Measurements from ENCODE around the gene MAG.
A peak's percentile ranks its signal among the peaks of the same experiment; 100 is the strongest.

MAG gene

DNA sequence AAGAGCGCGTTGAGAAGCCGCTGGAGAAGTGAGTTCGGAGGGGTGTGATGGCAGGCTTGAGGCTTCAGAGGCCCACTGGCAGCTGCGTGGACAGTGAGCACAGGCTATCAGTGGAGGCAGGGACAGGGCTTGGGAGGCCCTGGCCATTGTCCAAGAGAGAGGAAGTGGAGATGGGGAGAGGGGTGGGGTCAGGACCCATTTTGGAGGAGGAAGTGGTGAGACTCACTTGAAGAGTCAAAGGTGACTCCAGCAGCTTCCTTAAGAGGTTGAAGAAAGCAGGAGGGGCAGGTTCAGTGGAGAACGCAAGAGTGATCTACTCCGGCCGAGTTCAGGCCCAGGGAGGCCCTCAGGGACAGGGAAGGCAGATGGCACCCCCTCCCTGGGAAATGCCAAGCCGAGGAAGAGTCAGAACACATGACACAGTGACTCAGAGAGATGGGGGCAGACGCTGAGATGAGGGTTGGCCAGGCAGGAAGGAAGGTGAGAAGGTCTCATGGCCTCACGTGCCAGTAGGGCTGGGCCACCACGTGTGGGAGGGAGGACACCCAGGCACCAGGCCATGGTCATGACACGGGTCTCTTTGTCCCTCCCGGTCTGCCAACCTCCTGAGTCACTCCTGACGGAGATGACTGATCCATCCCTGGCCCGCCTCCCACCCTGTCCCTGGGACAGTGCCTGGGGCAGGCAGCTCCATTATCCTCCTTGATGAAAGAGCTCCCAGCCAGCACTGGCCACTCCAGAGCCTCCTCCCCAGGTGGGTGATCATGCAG lies 26.9 kb downstream of the MAG start:
- DNase-seq (ENCODE audit: low spot score), result no peak

DNA sequence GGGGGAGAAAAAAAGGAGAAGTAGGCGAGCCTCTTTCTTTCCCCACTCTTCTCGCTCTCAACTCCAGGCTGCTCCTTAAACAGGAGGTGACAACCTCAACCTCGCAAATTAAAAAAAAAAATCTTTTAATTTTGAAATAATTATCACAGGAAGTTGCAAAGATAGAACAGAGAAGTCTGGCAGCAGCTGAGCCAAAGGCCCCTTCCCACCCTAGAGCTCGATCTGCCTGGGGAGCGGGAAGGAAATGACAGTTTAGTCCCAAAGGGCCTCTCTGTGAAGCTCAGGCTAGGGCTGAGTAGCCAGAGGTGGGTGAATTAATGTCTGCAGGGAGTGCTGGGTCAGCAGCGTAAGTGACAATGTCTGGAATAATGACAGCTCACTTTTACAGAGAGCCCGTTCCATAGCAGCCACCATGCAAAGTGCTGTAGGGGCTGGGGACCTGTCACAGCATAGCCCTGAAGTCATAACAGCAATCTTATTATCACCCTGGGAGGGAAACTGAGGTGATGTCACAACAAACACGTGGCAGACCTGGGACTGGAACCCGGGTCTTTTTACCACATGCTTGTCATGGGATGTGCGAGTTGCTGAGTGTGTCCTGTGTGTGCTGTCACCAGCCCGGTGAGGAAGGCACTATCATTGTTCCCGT lies 28.2 kb downstream of the MAG start:
- DNase-seq (ENCODE audit: low spot score), result no peak

DNA sequence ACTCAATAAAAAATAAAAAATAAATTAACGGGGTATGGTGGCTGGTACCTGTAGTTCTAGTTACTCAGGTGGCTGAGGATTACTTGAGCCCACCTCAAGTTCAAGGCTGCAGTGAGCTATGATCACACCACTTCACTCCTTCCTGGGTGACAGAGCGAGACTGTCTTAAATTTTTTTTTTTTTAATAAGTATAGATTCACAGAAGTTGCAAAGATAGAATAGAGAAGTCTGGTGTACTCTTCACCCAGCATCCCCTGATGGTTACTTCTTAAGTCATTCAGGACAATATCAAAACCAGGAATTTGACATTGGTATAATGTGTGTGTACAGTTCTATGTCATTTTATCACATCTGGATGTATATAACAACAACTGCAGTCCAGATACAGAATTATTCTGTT lies 29.3 kb downstream of the MAG start:
- DNase-seq (ENCODE audit: low spot score), result no peak

DNA sequence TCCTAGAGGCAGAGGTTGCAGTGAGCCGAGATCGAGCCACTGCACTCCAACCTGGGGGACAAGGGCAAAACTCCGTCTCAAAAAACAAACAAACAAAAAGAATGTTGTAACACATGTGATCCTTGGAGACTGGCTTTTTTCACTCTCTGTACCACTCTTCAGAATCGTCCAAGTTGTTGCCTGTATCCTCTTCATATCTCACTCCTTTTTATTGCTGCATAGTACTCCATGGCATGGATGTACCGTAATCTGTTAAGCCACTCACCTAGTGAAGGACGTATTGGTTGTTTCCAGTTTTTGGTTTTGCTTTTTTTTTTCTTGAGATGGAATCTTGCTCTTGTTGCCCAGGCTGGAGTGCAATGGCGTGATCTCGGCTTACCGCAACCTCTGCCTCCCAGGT lies 30.1 kb downstream of the MAG start:
- no peak for DNase-seq (ENCODE audit: low spot score)

DNA sequence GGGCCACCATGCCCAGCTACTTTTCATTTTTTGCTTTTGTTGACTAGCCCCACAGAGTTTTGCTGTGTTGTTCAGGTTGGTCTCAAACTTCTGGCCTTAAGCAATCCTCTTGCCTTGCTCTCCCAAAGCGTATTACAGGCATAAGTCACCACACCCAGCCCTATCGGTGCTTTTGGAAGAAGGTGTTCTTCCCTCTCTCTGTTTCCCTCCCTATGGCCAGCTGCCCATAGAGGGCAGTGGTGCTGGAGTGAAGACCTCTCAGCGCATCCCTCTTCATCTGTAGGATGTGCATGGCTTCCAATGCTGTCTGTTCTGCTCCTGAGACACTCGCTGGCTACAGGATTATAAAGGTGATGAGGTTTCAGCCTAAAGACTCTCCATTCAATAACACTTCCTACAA lies 35.7 kb downstream of the MAG start:
- DNase-seq (ENCODE audit: low spot score), result no peak

DNA sequence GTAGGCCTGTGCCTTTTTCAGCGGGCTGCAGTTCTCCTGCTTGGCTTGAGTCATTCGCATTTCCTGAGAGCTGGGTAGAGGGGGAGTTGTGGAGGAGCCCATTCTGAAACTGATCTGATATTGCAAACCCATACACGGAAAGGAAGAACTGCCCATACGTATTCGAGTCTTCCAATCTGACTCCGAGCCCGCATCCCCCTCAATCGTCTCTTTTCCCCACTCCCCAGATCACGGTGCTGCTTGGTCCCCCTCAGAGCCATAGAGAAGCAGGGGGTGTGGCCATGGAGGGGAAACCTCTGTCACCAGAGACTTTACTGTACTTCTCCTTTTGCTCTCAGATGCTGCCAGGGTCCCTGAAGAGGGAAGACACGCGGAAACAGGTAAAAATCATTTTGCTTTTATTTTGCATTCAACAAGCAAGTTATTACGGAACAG lies 36.9 kb downstream of the MAG start, which contains the start of gene CD22:
Gene CD22, plus strand, starts transcription at position 337 of the 435 bp plus-strand sequence. CDS start 2,854 bp downstream, outside the sequence.
- no peak for DNase-seq (ENCODE audit: low spot score)

DNA sequence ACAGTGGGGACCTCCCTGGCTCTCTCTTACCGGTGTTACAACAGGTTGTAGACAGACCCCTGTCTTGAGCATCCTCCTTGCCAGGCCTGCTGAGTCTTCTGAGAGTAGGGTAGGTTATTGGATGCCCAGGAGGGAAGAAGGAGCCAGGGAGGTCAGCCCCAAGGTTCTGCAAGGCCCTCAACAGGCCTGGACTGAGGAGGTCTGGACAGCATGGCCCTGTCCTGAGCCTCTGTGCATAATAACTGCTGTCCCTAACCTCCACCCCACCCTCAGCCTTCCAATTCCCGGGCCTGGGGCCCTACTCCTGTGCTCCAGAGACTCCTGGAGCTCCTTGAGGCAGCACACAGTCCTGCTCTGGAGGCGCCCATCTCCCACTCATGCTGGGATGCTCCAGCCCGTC lies 37.4 kb downstream of the MAG start:
- no peak for DNase-seq (ENCODE audit: low spot score)

DNA sequence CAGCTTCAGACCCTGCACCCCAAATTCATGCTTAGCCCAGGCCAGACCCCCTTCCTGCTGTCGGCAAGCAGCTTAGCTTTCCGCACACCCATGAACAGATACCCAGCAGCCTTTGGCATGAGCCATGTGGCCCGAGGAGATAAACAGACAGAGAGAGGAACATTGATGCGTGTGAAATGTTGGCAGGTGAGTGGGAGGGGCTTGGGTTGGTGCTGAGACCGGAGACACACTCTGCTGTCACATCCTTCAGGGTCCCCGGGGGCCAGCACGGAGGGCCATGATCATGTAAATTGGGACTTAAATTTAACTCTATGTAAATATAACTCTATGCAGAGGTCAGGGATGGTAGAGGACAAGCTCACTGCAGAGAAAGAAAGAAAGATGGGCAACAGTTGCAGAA lies 38.5 kb downstream of the MAG start:
- DNase-seq (ENCODE audit: low spot score), result no peak

DNA sequence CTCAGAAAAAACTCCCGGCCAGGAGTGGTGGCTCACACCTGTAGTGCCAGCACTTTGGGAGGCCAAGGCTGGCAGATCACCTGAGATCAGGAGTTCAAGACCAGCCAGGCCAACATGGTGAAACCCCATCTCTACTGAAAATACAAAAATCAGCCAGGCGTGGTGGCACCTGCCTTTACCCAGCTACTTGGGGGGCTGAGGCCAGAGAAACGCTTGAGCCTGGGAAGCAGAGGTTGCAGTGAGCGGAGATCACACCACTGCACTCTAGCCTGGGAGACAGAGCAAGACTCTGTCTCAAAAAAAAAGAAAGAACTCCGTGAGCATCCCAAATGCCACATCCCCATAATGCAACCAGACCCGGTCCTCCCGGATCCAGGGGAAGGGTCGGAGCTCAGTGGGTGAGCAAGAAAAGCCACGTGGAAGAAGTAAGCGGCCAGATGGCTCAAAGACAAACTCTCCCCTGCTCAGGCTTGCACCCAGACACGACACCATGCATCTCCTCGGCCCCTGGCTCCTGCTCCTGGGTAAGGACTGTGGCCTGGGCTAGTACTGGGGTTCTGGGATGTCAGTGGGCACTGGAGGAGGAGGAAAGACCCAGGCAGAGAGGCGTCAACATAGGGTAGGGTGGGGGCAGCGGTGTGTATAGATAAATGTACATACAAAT lies 39.7 kb downstream of the MAG start:
- no peak for DNase-seq (ENCODE audit: low spot score)

DNA sequence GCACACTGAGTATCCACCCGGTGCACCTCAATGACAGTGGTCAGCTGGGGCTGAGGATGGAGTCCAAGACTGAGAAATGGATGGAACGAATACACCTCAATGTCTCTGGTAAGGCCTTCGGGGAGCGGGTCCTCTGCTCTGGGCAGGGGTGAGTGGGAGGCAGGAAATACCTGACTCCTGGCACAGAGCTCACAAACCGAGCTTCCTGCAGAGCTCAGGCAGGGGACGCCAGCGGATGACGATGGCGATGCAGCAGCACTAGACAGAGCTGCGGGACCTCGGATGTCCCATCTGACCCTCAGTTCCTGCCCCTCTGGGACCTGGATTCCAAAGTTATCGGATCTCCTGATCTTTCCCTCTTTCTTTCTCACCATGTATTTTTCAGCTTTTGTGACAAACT lies 40.9 kb downstream of the MAG start:
- DNase-seq (ENCODE audit: low spot score), result no peak

DNA sequence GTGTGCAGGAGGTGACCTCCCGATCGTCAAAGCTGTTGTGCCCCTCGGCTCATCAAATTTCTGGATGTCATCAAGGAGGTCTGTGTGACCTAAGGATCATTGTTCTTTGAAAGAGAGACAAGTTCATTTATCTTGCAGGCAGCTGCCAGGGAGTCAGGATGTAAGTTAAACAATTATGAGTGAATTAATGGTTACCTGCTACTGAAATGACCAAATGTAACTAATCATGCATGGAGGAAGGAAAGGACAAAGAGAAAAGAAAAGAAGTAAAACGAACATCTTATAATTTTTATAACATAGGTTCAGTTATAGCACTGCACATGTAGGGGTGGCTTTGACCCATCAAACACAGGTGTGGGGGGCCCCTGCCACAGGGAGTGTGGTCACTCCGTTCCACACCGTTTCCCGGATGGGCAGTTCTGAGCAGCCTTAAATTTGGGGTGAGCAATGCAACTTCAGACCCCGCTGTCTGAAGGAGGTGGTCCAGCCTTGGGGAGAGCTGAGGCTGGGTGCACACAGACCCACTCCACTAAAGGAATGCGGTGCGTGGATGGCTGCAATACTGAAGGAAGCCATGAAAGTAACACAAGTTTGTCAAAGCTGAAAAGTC lies 42.3 kb downstream of the MAG start:
- DNase-seq (ENCODE audit: low spot score), result no peak

DNA sequence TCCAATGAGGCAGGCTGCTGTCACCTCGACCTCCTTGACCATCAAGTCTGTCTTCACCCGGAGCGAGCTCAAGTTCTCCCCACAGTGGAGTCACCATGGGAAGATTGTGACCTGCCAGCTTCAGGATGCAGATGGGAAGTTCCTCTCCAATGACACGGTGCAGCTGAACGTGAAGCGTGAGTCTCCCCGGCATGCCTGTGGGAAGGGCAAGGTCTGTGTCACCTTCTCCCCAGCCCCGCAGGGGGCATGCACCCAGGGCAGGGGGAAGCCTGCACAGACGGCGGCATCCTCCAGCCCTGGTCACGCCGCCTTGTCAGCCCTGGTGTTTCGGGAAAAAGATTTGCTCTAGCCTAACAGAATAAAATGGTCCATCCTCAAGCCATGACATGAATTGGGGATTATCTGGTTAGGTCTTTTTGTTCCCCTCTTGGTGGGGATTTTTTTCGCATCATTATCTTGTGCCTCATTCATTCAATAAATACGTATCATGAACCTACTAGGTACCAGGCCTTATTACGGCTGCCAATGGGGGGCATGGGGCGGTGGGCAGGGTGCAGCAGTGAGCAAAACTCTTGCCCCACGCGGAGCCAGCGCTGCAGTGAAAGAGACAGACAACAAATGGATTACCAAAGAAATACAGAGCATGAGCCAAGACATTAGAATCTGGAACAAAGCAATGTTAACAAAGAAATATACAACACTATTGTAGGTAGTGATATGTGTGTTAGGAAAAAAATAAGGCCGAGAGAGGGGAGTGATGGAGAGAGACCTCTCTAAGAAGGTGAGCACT lies 44.4 kb downstream of the MAG start:
- DNase-seq (ENCODE audit: low spot score), result no peak

DNA sequence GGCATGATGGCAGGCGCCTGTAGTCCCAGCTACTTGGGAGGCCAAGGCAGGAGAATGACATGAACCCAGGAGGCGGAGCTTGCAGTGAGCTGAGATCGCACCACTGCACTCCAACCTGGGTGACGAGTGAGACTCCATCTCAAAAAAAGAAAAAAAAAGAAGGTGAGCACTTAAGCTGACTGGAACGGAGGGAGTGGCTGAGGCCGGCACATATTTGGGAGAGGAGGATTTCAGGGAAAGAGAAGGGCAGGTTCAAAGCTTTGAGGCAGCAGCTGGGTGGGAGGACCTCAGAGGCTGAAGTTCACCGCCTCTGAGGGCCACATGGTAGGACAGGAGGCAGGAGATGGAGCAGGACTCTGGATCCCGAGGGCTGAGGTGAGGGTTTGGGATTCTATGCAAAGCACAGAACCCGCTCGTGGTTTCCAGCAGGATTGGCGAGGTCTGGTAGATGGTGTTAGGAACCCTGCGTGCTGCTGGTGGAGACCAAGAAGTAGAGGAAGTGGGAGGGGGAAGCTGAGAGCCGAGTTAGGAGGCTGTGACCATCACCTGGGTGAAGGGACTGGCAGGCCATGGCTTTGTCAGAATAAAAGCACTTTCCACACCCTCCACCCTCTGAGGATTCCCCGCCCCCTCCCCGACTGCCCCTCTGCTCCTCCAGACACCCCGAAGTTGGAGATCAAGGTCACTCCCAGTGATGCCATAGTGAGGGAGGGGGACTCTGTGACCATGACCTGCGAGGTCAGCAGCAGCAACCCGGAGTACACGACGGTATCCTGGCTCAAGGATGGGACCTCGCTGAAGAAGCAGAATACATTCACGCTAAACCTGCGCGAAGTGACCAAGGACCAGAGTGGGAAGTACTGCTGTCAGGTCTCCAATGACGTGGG lies 45.4 kb downstream of the MAG start:
- DNase-seq (ENCODE audit: low spot score), result no peak

DNA sequence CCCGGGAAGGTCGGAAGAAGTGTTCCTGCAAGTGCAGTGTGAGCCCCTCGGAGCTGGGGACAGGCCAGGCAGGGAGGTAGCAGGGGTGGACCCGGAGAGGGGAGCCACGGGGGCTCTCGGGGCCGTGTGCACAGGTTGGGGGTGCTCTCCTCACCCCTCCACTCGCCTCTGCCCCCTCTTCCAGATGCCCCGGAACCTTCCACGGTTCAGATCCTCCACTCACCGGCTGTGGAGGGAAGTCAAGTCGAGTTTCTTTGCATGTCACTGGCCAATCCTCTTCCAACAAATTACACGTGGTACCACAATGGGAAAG lies 46.0 kb downstream of the MAG start:
- no peak for DNase-seq (ENCODE audit: low spot score)

DNA sequence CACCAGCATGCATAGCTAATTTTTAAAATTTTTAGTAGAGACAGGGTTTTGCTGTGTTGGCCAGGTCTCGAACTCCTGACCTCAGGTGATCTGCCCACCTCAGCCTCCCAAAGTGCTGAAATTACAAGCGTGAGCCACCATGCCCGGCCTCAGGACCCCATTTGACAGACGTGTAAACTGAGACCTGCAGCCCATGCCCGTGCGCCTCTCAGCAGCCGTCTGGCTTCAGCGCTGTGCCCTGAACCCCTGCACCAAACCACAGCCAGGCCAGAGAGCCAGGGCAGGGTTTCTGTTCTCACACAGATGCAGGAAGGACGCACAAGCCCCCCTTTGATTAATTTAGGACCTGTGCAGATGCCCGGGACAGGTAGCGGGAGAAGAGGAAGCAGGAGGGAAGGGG lies 48.5 kb downstream of the MAG start:
- DNase-seq (ENCODE audit: low spot score), result no peak

DNA sequence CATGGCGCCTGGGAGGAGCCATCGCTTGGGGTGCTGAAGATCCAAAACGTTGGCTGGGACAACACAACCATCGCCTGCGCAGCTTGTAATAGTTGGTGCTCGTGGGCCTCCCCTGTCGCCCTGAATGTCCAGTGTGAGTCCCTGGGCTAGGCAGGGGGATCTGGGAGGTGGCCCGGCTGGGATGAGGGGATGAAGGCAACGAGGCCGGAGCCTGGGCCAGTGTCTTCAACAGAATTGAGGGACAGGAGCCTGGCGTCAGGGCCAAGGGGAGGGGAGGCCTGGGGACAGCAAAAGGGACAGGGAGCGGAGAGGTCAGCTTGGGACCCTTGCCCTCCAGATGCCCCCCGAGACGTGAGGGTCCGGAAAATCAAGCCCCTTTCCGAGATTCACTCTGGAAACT lies 49.0 kb downstream of the MAG start:
- DNase-seq (ENCODE audit: low spot score), result no peak

DNA sequence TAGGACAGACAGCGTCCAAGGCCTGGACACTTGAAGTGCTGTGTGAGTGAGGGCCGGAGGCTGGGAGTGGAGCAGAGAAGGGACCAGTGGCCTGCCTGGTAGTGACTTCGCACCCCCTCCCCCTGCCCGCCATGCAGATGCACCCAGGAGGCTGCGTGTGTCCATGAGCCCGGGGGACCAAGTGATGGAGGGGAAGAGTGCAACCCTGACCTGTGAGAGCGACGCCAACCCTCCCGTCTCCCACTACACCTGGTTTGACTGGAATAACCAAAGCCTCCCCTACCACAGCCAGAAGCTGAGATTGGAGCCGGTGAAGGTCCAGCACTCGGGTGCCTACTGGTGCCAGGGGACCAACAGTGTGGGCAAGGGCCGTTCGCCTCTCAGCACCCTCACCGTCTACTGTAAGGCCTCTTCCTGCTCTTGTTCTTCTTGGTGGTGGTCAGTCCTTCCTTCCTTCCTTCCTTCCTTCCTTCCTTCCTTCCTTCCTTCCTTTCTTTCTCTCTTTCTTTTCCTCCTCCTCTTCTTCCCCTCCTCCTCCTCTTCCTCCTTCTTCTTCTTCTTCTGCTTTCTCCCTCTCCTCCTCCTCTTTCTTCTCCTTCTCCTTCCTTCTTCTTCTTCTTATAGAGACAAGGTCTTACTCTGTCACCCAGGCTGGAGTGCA lies 49.7 kb downstream of the MAG start:
- no peak for DNase-seq (ENCODE audit: low spot score)

DNA sequence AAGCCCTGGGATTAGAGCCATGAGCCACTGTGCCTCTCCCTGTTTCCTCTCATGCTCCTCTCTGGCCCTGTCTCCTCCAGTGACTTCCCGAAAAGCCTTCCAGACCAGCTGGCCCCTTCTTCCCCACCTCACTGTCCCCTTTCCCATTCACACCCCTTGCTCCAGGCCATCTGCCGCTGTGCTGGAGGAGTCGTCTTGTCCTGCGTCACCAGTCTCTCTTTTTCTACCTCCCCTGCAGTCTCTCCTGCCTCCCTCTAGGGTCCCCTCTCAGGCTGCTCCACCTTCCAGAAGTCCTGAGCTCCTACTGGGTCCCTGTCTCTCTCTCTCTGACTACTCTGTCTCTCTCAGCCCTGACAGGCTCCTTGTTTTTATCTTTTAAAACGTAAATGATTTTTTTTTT lies 50.5 kb downstream of the MAG start:
- DNase-seq (ENCODE audit: low spot score), result peak; percentile 12

DNA sequence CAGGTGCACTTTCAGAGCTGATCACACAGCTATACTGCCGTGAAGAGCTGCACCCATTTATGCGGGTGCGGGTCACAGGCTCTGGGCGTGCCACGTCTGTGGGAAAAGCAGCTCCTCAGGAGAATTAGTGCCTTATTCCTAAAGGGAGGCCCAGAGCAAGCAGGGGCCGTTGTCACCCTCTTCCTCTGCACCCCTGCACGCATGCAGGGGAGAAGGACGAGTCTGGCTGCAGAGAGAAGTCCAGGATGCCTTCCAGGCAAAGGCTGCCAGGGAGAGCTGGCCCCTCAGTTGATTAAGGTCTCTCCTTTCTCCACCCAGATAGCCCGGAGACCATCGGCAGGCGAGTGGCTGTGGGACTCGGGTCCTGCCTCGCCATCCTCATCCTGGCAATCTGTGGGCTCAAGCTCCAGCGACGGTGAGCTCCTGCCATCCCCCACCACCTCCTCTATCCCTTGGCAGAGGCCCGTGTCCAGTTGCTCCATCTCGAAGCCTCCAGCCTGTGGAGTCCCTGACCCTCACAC lies 52.6 kb downstream of the MAG start:
- DNase-seq (ENCODE audit: low spot score), result no peak

DNA sequence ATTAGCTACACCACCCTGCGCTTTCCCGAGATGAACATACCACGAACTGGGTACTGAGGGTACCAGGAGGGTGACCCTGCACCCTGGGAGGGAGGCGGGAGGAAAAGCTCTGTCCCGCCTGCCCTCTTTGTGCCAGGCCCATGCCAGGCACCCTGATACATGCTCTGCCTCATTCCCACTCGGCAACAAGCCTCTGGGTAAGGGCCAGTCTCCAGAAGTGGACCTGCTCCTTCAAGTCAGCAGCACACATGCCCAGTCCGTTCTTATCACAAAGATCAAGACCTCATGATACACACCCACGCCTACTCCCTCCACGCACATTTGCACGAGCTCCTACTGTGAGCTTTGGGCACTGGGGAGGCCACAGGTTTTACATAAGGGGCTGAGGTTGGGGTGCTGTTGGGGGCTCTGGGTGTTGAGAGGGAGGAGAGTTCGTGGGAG lies 53.7 kb downstream of the MAG start:
- DNase-seq (ENCODE audit: low spot score), result no peak

Data from SK-N-DZ (cell line).